ENCODE data around the gene KCNJ6. TPM values are rescaled to one million over a fixed set of nuclear protein-coding genes. Genes with fewer than 3 reads are reported as not detected.

The KCNJ6 gene
- total RNA-seq, 6 experiments from 2014 or later: not detected

DNA sequence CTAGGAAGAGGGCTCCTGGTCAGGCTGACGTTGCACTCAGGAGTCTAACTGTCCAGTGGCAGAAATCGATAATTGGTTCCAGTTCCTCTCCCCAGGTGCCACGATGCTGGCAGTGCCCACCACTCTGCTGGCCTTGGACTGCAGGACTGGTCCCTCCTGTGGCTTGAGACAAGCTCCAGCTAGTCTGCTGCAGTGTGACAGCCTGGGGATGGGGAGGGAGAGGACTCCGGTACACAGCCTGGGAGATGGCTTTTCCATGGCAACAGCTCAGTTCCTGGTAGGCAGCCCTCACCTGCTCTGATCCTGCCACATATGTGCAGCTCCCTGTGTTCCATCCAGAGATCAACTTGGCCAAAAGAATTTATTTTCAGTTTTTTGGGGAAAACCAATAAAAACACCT lies 239.3 kb downstream of the KCNJ6 start:
- DNase-seq: no peak
- Mint-ChIP-seq H3K27ac (no peak overlapping the region), H3K27me3 (ENCODE audit: insufficient read depth) (peaks cover 21% of the 10 kb centered on the region), H3K9me3 (no peaks in the 10 kb centered on the region; the same call in 1 of the 2 replicates), H3K36me3 (ENCODE audit: low read depth) (no peaks in the 10 kb centered on the region), H3K4me1 (ENCODE audit: low read depth) (no peaks in the 10 kb centered on the region), H3K4me3 (no peak overlapping the region)
- TF ChIP-seq, protein P1, sequence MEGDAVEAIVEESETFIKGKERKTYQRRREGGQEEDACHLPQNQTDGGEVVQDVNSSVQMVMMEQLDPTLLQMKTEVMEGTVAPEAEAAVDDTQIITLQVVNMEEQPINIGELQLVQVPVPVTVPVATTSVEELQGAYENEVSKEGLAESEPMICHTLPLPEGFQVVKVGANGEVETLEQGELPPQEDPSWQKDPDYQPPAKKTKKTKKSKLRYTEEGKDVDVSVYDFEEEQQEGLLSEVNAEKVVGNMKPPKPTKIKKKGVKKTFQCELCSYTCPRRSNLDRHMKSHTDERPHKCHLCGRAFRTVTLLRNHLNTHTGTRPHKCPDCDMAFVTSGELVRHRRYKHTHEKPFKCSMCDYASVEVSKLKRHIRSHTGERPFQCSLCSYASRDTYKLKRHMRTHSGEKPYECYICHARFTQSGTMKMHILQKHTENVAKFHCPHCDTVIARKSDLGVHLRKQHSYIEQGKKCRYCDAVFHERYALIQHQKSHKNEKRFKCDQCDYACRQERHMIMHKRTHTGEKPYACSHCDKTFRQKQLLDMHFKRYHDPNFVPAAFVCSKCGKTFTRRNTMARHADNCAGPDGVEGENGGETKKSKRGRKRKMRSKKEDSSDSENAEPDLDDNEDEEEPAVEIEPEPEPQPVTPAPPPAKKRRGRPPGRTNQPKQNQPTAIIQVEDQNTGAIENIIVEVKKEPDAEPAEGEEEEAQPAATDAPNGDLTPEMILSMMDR (IDR thresholded peaks at IDR 0.05): no peak

DNA sequence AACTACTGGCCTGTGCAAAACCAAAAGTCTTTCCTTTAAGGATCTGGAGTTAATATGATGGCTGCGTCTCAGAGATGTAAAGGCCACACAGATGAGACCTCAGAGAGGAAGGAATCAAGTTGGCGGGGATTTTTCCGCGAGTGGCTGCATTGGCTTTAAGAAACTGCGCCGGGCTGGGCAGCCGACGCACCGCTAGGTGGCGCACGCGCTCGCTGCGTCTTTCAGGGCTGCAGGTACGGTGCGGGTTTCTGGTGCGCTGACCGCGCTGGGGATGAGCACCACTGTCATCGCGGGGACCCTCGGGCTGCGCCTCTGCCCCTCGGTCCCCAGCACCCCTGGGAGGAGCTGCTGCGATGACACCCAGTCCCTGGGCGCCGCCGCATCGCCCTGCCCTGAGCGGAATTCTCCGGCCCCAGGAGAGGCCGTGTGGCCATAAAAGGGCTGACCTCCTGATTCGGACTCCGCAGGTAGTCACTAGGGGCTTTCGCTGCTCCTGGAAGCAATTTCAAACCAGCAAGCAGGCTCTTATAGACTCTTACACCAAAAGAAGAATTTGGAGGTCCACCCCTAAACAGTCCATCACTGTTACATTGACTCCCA lies 241.0 kb downstream of the KCNJ6 start:
- H3K4me3 Mint-ChIP-seq: no peak overlapping the region
- no peaks in the 10 kb centered on the region for H3K36me3 Mint-ChIP-seq (ENCODE audit: low read depth)
- no peaks in the 10 kb centered on the region for H3K4me1 Mint-ChIP-seq (ENCODE audit: low read depth)
- H3K9me3 Mint-ChIP-seq: no peaks in the 10 kb centered on the region; the same call in 1 of the 2 replicates
- peaks cover 21% of the 10 kb centered on the region for H3K27me3 Mint-ChIP-seq (ENCODE audit: insufficient read depth)
- DNase-seq: no peak
- TF ChIP-seq, protein P1 (IDR thresholded peaks at IDR 0.05): peak; percentile 99
- H3K27ac Mint-ChIP-seq: no peak overlapping the region

DNA sequence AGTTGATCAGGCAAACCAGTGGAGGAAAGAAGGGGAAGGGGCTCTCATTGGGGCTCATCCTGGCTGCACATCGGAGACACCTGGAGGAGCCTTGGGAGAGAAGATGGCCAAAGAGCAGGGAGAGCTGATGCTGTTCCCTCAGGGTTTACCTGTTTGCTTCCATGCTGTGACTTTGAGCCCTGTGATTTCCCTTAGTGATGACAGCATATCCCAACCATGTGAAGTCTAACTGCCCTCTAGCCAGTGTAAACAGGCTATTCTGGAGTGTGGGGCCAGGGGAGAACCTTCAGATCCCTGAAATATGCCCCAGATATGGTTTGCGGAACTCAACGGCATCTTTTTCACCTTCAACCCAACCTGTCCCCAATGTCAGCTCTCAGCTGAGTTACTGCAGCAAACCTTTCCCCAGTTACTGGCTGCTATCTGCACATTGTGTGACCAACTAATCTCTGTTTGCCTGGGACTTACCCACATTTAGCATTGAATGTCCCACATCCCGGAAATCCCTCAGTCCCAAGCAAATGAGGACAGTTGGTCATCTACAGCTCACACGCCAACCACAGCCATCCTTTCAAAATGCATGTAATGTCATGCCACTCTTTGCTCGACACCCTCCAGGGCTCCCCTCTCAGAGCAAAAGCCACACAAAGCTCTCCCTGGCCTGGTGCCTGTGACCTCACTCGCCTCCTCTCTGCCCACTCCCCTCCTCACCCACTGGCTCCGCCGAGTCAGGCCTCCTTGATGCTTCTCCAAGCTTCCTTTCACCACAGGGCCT lies 242.3 kb downstream of the KCNJ6 start:
- Mint-ChIP-seq H3K4me3 (no peak overlapping the region), H3K27me3 (ENCODE audit: insufficient read depth) (peaks cover 14% of the 10 kb centered on the region), H3K27ac (no peak overlapping the region), H3K4me1 (ENCODE audit: low read depth) (no peaks in the 10 kb centered on the region), H3K9me3 (no peaks in the 10 kb centered on the region; the same call in 1 of the 2 replicates), H3K36me3 (ENCODE audit: low read depth) (no peaks in the 10 kb centered on the region)
- TF ChIP-seq, protein P1 (IDR thresholded peaks at IDR 0.05): no peak
- no peak for DNase-seq

DNA sequence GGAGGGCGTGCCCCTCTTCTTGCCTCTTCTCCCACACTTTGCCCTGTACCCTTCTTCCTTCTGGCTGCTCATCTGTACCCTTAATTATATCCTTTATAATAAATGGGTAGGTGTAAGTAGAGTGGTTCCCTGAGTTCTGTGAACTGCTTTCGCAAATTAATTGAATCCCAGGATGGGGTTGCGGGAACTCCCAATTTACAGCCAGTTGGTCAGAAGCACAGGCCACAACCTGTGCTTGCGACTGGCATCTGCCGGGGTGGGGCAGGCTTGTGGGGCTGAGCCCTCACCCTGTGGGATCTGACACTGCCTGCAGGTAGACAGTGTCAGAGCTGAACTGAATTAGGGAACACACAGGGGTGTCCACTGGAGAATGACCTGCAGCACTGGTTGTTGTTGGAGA lies 244.9 kb downstream of the KCNJ6 start:
- Mint-ChIP-seq H3K4me1 (ENCODE audit: low read depth) (no peaks in the 10 kb centered on the region), H3K27me3 (ENCODE audit: insufficient read depth) (peaks cover 17% of the 10 kb centered on the region), H3K4me3 (no peak overlapping the region), H3K27ac (no peak overlapping the region), H3K9me3 (no peaks in the 10 kb centered on the region), H3K36me3 (ENCODE audit: low read depth) (no peaks in the 10 kb centered on the region)
- DNase-seq: no peak
- TF ChIP-seq, protein P1 (IDR thresholded peaks at IDR 0.05): no peak

DNA sequence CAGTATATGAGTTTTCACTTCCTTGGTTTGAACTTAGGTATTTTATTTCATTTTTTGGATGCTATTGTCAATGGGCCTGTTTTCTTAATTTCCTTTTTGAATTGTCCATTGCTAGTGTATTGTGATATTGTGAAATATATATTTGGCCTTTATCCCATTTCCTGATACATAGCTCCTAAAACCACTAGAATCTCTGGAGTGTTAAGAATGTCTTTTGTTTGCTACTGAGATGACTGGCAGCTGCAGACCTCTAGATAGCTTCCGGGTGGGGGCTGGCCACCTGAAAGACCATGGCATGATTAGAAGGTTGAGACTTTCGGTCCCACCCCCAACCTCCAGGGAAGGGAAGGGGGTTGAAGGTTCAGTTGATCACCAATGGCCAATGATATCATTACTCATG lies 245.4 kb downstream of the KCNJ6 start:
- TF ChIP-seq, protein P1 (IDR thresholded peaks at IDR 0.05): no peak
- no peaks in the 10 kb centered on the region for H3K36me3 Mint-ChIP-seq (ENCODE audit: low read depth)
- no peak for DNase-seq
- no peak overlapping the region for H3K27ac Mint-ChIP-seq
- peaks cover 17% of the 10 kb centered on the region for H3K27me3 Mint-ChIP-seq (ENCODE audit: insufficient read depth)
- no peaks in the 10 kb centered on the region for H3K9me3 Mint-ChIP-seq
- no peaks in the 10 kb centered on the region for H3K4me1 Mint-ChIP-seq (ENCODE audit: low read depth)
- no peak overlapping the region for H3K4me3 Mint-ChIP-seq
